H1 (cell line): Measurements from ENCODE around the gene DLG1. TPM values are rescaled to one million over a fixed set of nuclear protein-coding genes. Genes with fewer than 3 reads are reported as not detected.

ENCODE experiments used
- CBX5 ChIP-seq: fragments of 300-800, 300-1000 bp; sonication (generic); IDR thresholded peaks from 2 replicates; pipeline ENCODE4 v1.7.1; 2016; ENCODE audit warnings: antibody characterized with exemption, low read length, low read depth
- GTF2F1 ChIP-seq: IDR thresholded peaks from 2 replicates; pipeline ENCODE4 v1.6.1; 2012; ENCODE audit warnings: low read depth, low read length, improper control_type of control experiment, borderline replicate concordance
- SAP30 ChIP-seq: fragments of 300-600 bp; sonication (generic); IDR thresholded peaks from 2 replicates; pipeline ENCODE4 v1.7.1; 2012; ENCODE audit warnings: low read length, moderate library complexity, mild to moderate bottlenecking, inconsistent platforms; ENCODE audit not compliant: insufficient read depth, insufficient replicate concordance
- TAF7 ChIP-seq: optimal IDR thresholded peaks from 2 replicates; pipeline ENCODE3; 2011; ENCODE audit warnings: low read depth, mild to moderate bottlenecking, inconsistent platforms, low read length, moderate library complexity, borderline replicate concordance
- ZNF274 ChIP-seq: IDR thresholded peaks from 2 replicates; pipeline ENCODE4 v1.7.0; 2012; ENCODE audit warnings: low read length, borderline replicate concordance; ENCODE audit errors: extremely low read depth
- polyA plus RNA-seq, 7 experiments: library from polyadenylated mRNA; depleted of rRNA in 3 of 7; stranded (reverse) in 5 of 7; unstranded in 2 of 7; fragments of >200 nt in 5 of 7; fragments of 200-250 nt in 2 of 7; gene quantifications; 1 replicate in 5 of 7; 2 replicates in 1 of 7; 4 replicates in 1 of 7; pipeline versions ENCODE4 v1.2.1 to v1.2.3, GENCODE V29; 2011 to 2013; ENCODE audit warnings: missing spikeins in 2 of 7, mixed read lengths in 2 of 7
- total RNA-seq: library from RNA; stranded (reverse); fragmentation: NEBNext Ultra II Directional; extraction: Animal tissue kit (Norgen Biotek cat#: 25700); gene quantifications from 2 replicates; pipeline ENCODE4 v1.2.1, GENCODE V29; 2021

Gene DLG1
- total and polyA plus RNA-seq, 2 of the 8 experiments (the other 6 are each of a cell fraction or from before 2014, with no cell fraction given), result 13.4 to 78.8 TPM

GRCh38 chr3:197253238-197253947, 45.0 kb downstream of the DLG1 start (continued):
- TF ChIP-seq SAP30, result no peak
- no peak for TF ChIP-seq GTF2F1
- no peak for TF ChIP-seq ZNF274
- no peak for TF ChIP-seq TAF7
- TF ChIP-seq CBX5, result no peak
